Measurements from ENCODE around the gene CAPZB.

CAPZB gene

DNA sequence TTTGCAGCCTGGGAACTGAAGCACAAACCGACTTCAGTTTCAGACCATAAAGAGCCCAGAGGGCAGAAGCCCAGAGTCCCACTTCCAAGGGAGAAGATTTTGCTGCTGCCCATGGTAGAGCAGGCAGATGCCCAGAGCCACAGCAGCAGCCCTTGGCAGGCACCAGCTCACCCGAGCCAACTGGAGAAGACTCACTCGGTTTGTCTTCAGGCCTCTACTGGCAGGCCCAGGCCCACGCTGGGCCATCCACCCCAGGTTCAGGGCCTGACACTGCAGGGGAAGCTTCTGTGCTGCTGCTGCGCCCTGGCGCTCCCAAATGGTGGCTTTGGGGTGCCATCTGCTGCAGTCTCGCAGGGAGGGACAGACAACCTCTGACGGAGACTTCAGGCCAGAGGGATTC is 139.9 kb downstream of the CAPZB start:
- no peak for ATAC-seq

DNA sequence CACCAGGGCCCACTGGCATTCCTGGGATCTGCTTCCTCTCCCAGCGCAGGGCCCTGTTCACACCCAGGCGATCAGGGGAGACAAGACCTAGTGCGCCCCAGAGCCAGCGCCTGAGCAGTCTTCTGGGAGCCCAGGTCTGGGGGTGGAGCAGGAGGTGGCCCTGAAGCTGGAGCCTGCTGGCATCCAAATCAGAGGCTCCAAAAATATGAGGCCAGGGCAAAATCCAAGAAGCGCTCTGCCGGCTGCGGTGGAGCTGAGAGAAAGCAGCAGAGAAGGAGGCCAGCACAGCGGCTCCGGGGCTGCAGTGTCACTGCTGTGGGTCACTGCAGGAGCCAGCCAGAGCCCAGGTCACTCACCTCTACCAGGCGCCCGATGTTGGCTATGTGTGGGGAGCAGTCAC is 140.5 kb downstream of the CAPZB start:
- no peak for DNase-seq
- ATAC-seq = no peak

More for the DNA sequence above, 139.9 kb downstream of the CAPZB start:
- no peak for DNase-seq

DNA sequence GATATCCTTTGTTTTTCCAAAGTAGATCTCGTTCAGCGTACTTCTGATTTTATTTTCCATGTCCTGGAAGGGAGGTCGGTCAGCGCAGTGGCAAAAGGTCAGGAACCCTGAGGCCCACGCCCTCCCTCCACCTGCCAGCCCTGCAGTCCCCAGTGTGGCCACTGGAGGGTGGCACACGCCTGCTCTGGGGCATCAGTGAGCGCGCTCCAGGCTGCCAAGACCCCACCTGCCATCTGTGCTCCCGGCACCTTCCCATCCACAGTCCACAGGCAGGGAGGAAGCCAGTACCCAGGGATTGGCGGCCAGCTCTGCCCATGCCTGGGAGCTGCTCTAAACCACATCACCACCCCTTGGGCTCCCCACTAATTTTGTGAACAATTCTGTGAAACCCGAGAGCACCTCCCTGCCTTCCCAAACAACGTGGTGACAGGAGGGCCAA is 140.9 kb downstream of the CAPZB start:
- ATAC-seq = no peak

DNA sequence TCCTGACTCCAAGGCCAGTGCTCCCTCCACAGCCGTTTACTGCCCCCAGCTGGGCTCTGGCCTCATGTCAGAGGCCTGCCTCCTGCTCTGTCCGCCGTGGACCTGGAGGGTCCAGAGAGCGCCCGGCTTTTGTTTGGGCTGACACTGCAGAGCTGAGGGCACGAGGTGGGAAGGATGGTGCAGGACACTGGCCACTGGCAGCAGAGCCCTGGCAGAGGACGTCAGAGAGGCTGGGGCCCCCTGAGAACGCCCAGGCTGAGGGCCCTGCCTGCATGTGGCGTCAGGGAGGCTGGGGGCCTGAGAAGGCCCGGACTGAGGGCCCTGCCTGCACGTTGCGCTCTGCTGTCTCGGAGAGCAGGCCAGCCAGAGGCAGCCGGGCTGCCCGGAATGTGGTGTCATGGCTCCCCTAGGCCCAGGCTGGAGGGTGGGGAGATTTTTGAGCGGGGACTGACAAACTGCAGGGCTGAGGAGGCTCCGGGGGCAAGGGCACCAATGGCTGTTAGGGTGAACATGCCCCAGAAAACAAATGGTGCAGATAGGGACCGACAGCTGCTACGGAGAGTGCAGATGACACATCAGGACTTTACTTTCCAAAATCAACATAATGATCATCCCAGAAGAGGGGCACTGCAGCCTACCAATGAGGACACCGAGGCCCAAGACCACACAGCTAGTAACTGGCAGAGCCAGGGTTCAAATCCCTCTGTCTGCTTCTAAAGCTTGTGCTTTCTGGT is 141.6 kb downstream of the CAPZB start:
- ATAC-seq = no peak
- no peak for DNase-seq

More for the DNA sequence above, 140.9 kb downstream of the CAPZB start:
- DNase-seq = peak; percentile 69

DNA sequence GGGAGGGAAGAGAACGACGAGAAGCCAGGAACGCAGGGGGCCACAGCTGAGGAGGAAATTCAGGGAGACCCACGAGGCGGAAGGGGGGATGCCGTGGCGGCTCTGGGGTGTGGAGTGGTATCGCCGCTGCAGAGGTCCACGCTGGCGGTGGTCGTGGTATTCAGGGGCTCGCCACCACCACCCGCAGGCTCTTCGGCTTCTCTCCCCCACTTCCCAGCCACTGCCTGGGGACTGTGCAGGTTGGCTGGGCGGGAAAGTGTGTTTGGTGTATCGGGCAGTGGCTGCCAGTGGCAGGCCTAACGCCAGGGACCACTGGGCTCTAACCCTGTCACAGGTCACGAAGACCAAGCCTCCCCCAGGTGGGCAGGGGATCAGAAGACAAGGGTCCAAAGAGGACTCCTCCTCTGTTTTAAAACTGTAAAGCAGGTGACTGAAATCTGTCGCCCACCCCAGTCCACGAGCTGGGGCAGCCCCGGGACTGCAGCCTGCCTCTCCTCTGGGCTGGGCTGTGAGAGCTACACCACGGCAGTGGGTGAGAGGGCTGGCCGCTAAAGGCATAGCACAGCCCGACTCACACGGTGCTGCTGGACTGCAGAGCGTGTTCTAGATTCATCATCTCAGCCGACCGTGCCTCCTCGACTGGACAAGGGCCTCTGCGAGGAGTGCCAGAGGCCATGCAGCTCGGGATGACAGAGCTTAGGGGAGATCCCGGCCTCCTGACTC is 142.3 kb downstream of the CAPZB start:
- ATAC-seq (no peak), DNase-seq (no peak)

DNA sequence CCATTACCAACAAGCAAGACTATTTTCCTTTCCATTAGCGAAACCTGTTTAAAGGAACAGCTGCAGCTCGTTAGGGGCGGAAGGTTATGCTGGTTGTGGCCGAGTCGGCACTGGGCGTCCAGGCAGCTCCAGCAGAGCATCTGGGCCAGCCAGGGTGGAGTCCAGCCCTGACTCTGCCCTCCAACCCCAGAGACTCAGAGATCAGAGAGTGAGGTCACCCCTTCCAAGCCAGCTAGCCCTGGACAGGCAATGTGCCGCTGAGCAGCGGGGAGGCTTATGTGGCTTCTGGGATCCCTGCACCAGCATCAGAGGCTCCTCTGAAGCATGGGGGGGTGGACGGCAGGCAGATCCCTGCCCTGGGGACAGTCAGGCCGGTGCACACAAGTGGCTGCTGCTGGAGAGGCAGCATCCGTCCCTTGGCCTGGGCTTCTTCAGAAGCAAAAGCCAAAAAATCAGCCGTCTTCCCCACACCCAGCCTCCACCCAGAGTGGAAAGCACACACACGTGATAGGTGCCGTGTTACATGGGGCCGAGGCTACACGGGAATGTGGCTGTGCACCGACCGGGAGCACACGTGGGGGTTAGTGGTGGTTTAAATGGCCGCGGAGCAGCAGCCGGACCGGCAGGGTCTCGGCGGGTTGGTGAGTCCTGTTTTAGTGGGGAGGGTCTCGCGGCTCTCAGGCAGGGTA is 143.1 kb downstream of the CAPZB start:
- DNase-seq (no peak), ATAC-seq (no peak)

DNA sequence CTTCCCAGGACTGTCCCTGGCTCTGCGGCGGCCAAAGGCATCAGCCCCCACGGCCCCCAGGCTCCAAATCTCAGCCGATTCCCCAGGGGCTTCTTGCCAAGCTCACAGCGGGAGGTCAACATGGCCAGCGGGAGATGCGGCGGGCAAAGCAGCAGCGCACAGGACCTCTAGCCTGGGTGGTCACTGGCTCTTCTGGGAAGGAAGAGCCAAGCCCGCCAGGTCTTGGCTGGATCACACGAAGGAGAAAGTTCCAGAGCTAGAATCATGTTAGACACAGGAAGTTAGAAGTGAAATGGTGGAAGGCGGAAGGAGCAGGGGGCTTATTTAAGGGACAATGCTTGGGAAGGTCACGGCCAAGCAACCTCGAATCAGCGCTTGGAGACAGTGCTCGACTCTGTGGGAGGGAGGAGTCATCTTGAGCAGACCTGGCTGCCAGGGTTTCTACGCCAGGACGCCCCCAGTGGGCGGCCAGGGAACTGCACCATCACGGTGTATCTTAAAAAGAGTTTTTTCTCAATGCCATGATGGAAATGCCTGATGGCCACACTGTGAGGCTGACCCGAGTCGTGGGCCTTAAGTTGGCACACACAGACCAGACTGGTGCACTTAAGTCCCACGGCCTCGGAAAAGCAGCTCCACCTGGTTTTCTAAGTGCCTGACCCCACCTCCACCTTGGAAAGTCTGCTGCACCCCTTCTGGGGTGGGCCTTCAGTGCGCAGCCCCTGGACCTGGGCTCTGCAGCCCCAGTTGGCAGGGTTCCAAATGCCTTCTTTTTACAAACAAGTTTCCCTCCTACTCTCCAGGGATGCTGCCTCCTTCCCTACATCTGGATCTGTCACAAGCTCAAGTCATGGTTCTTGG is 143.9 kb downstream of the CAPZB start:
- ATAC-seq = peak; percentile 48
- peak; percentile 85 for DNase-seq

DNA sequence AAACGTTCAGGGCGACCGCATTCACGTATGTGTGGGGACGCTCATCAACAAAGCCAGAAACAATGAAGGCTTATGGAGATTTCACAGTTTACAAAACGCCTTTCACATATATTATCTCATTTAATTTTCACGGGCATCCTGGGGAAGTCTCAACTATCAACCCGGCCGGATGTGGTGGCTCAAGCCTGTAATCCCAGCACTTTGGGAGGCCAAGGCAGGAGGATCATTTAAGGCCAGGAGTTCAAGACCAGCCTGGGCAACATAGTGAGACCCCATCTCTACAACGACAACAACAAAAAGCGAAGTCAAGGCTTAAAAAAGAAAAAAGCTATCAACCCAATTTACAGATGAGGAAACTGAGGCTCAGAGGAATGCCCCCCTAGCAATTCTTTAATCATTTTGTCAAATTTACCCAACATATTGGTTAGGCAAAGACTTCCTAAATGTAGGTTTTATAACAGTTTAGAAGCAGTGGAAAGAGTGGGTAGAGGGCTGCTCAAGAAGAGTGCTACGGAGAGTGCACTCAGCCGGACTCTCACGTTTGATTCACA is 144.9 kb downstream of the CAPZB start:
- DNase-seq (no peak), ATAC-seq (no peak)

DNA sequence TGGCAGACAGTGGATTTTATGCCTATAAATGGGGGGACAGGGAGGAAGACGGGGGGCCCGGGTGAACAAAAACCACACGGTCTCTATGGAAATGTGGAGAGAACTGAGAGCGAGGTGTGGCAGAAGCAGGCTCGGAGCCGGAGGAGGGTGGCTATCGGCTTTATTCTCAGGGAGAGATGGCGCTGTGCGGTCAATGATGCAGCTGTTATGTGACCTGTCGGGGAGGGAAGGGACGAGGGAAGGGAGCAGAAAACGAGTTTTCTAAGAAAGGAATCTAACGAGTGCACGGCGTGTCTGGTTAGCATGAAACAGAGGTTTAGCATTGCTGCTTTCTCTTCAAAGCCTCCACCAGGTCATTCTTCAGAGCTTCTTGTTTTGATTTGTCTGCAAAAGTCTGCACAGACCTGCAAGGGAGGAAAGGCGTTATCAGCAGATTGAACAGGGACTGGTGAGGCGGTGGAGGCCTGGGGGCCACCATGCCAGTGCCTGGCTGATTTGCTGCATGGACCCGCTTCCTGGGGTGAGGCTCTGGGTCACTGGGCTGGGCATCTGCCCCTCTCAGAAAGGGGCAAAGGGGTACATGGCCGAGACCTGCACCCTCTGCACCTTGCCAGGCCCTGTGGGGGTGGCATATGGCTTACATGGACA is 146.0 kb downstream of the CAPZB start:
- no peak for ATAC-seq

DNA sequence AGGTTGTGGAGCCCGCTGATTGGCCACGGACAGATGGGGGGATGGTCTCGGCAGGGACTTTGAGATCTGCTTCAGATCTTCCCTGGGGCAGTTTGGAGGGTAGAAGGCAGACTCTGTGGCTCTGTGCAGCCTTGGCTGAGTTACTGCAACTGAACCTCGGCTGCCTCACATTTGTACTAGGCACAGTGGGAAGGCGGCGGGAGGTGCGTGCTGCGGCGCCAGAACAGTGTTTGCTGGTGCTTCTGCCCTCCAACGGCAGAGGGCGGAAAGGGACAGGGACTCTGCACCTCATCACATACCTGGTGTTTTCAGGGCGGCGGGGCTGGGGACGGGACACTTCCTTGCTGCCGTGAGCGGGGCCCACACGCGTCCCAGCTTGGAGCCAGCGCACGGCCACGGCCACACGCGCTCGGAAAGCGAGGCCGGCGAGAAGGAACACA is 147.0 kb downstream of the CAPZB start:
- ATAC-seq (no peak), DNase-seq (no peak)

More for the DNA sequence above, 146.0 kb downstream of the CAPZB start:
- no peak for DNase-seq

DNA sequence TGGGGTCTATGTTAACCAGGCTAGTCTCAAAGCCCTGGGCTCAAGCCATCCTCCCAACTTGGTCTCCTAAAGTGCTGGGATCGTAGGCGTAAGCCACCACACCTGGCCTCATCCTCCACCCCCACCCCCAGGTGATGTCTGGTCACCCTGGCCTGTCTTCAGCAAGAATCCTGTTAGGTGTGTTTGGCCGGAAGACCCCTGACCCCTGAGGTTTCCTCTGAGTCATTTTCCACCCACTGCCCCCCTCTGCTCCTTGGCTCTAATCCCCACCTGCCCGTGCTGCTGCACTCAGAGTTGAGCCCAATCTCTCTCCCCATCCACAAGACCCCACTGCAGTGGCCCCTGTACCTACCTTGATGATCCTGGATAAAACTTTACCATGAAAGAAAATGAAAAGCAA is 148.1 kb downstream of the CAPZB start:
- no peak for DNase-seq
- ATAC-seq = no peak

DNA sequence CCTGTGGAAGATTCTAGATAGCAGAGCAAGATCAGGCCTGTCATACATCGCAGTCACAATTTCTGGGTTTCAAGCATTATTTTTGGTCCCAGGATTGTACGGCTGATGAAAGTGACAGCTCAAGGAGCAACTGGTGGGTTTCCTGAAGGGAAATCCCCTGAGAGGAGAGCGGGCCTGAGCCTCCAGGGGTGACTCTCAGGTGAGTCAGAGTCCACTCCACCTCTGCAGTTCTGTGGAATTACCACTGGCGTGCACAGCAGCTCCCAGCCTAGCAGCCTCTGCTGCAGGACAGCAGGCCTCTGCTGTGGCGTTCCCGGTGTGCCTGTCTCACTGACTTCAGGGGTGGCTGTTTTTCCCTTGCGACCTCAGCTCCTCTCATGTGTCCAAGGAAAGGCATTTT is 148.8 kb downstream of the CAPZB start:
- DNase-seq = peak; percentile 69

DNA sequence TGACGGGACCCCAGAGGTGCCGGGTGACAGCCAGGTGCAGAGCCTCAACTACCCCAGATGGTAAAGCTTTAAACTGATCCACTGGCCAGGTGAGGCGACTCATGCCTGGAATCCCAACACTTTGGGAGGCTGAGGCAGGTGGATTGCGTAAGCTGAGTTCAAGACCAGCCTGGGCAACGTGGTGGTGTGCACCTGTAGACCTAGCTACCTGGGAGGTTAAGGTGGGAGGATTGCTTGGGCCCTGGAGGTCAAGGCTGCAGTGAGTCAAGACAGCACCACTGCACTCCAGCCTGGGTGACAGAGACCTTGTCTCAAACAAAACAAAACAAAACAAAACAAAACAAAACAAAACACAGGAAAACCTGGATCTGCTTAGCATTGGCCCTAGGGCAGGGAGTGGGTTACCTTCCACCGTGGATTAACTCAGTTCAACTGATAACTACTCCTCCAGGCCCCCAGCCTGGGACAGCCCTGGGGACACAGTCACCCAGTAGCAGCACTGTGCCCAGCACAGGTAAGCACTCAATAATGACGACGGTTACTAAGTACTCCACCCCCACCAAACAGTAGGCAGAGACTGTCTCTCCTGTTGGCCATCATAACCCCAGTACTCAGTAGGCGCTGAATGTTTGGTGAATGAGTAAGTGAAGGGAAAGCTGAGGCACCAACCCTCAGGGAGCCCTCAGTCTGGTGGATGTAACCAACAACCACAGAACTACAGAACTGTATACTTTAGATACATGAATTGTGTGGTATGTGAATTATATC is 151.6 kb downstream of the CAPZB start:
- DNase-seq (no peak), ATAC-seq (peak; percentile 44)

More for the DNA sequence above, 148.8 kb downstream of the CAPZB start:
- ATAC-seq = peak; percentile 96

DNA sequence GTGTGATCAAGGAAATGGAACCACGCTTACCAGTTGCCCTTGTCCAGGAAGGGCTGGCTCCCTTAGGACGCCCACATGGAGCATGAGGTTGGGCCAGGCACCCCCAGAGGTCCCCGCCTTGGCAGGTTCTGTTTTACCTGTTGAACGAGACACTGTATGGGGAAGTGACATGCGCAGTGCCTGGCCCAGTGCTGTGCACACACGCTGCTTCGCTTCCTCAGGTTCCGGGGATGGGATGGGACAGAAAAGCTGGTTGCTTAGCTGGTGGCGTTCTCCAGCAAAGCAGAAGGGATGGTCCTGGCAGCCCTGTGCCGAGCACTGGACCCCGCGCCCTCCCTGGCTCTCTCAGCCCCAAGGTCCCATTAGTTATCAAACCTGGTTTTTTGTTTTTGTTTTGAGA is 152.5 kb downstream of the CAPZB start:
- DNase-seq = no peak
- no peak for ATAC-seq

DNA sequence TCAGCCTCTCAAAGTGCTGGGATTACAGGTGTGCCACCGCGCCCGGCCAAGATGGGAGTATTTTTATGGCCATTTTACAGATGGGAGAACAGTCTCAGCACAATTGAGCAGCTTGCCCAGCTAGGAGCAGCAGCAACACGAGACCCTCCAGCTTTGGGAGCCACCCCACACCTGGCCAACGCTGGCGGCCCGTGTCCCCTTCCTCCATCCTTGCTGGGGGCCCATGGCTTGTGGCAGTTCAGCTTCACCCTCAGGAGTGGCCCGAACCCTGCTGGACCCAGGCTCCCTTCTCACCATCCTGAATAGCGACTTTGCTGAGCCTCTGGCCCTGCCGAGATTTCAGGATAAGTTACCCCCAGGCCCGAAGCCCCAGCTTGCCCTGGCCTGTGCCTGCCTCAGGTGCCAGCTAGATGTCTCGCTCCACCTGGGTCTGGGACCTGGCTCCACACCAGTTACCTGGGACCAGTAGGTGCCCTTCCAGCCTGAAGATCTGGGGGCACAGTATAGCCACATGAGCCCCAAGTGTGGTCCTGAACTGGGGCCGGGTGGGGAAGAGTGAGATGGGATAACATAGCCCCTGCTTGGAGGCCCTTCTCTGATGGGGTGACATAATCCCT is 154.0 kb downstream of the CAPZB start:
- DNase-seq (no peak), ATAC-seq (no peak)

DNA sequence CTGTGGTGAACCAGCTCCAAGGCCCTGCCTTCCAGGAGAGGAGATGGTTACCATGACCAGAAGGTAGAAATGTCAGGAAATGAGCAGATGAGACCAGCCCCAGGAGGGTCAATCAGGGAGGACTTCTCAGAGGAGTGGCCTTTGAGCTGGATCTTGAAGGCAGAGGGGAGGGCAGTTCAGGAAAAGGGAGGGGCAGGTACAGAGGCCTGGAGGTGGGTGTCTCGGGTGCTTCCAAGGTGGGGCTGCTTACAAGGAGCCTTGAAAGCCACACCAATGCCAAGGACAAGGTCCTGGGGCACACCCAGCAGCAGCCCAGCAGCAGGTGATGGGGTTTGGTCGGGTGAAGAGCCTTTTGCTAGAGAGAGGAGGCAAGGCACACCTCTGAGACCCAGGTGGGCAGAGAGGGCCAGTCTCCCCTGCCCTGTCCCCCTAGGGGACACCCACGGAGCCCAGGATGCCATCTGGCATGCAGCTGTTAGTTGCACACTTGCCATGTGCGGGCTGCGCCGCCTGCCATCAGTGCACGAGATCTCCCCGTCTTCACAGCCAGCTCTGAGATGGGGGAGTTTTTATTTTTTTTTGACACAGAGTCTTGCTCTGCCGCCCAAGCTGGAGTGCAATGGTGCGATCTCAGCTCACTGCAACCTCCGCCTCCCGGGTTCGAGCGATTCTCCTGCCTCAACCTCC is 154.7 kb downstream of the CAPZB start:
- no peak for ATAC-seq
- no peak for DNase-seq

DNA sequence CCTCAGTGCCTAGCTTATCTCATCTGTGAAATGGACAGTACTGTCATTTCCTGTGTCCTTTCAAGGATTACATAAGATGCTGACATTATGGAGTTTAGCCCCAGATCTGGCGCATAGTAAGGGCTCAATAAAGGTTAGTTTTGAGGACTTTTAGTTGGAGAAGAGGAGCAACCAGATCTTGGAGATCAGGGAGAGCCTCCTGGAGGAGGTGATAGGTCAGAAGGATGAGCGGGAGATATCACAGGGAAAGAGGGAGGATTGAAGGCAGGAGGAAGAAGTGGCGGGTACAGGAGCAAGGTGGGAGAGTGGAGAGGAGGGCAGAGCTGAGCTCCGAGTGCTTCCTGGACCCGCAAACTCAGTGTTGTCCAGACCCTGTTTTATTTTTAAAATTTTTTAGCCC is 155.7 kb downstream of the CAPZB start:
- no peak for DNase-seq

DNA sequence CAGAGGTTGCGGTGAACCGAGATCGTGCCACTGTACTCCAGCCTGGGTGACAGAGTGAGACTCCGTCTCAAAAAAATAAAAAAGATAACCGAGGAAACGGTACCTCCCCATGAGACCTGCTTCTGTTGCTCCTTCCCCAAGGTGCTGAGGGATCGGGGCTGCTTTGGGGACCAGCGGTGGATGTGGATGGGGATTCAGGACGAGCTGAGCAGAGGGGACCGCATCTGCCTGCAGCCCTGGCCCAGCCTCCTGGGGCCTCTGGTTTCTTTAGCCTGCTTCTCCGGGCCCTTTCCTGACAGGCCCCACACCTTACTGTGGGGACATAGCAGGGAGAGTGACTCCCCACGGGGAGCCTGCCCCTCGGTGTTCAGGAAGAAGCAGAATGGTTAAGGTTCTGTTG is 156.2 kb downstream of the CAPZB start:
- DNase-seq = no peak
- ATAC-seq = no peak

More for the DNA sequence above, 155.7 kb downstream of the CAPZB start:
- ATAC-seq = no peak

DNA sequence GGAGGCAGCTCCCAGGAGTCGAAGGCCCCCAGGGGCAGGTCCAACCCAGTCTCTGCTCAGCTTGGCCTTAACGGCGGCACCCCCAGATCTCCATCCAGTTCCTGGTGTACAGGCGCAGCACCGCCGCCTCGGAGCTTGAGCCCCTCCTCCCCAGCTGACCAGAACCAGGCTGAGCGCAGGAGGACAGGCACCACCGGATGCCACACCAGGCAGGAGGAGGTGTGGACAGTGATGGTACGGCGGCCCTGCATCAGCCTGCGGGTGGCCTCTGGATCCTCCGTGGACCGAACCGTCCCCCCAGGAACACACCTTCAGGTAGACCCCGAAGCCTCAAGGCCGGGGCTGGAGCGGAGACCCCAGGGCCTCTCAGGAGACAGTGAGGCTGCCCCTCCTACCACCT is 156.9 kb downstream of the CAPZB start:
- no peak for ATAC-seq
- no peak for DNase-seq
